GM12878 (cell line): Measurements from ENCODE around the gene CCDC136. TPM values are rescaled to one million over a fixed set of nuclear protein-coding genes. Genes with fewer than 3 reads are reported as not detected.

Source experiments
- ATAC-seq: fragments of 200-7000 bp; cut with Tn5 transposase; 3 replicates; pipeline ENCODE4 v1.9.1; 2020; ENCODE audit warnings: mild to moderate bottlenecking, moderate library complexity
- BruUV-seq: library from RNA; stranded (reverse); fragments of 400-500 nt; replicated peaks from 2 replicates; lab custom pipeline; 2021; lab: Mats Ljungman, UMichigan
- CTCF ChIA-PET: fragments of 300-600 bp; sonication (Branson Sonifier 250); formaldehyde crosslinking; extraction: SDS; loops from one replicate; lab custom pipeline; 2021; ENCODE audit warnings: inconsistent platforms; lab: Yijun Ruan, JAX
- POLR2A ChIA-PET: fragments of 350-600 bp; formaldehyde crosslinking; extraction: SDS; loops from one replicate; lab custom pipeline; 2021; ENCODE audit warnings: inconsistent platforms; lab: Charles Lee
- RAD21 ChIA-PET: fragments of 300-600 bp; sonication (Branson Sonifier 250); formaldehyde crosslinking; loops from one replicate; lab custom pipeline; 2023; ENCODE audit warnings: antibody characterized with exemption; ENCODE audit not compliant: unreplicated experiment; lab: Charles Lee
- SMC1A ChIA-PET: fragments of 300-600 bp; sonication (Branson Sonifier 250); formaldehyde crosslinking; loops from one replicate; lab custom pipeline; 2023; ENCODE audit not compliant: unreplicated experiment, uncharacterized antibody; lab: Charles Lee
- DNase-seq: peaks from one replicate; pipeline ENCODE4 v3.0.0-alpha.2; 2011; ENCODE audit warnings: low read depth, low spot score
- FAIRE-seq: peaks from 3 replicates; lab custom pipeline; 2011; peaks lifted over from hg19 to GRCh38; lab: Jason Lieb, UNC
- H2AFZ ChIP-seq: 2 replicates; pipeline ENCODE4 v1.6.0; 2011; ENCODE audit warnings: low read depth, low read length, control low read depth; ENCODE audit not compliant: control insufficient read depth
- H3K27ac ChIP-seq: 2 replicates; pipeline ENCODE4 v1.5.1; 2011; ENCODE audit warnings: control low read depth; ENCODE audit not compliant: control insufficient read depth, insufficient read depth
- H3K27me3 ChIP-seq, 2 experiments: replicated peaks in 1 of 2; 2 replicates each; pipeline versions ENCODE4 v1.6.0 to v1.6.1; 2011; ENCODE audit warnings: low read length in 1 of 2; ENCODE audit not compliant: control insufficient read depth in 2 of 2, insufficient read depth in 2 of 2
- H3K36me3 ChIP-seq, 2 experiments: 2 replicates each; pipeline ENCODE4 v1.5.1; 2011; ENCODE audit warnings: low read length in 1 of 2; ENCODE audit not compliant: control insufficient read depth in 2 of 2, insufficient read depth in 2 of 2
- H3K4me1 ChIP-seq: 2 replicates; pipeline ENCODE4 v1.6.1; 2011; ENCODE audit warnings: mild to moderate bottlenecking, low read length, moderate library complexity, mixed read lengths; ENCODE audit not compliant: control insufficient read depth, insufficient read depth
- H3K4me2 ChIP-seq: 2 replicates; pipeline ENCODE4 v1.6.0; 2011; ENCODE audit warnings: control low read depth; ENCODE audit not compliant: control insufficient read depth, insufficient read depth
- H3K4me3 ChIP-seq: fragments of 200-600 bp; sonication (generic); 2 replicates; pipeline ENCODE4 v1.5.1; 2016
- H3K79me2 ChIP-seq: 2 replicates; pipeline ENCODE4 v1.6.0; 2011; ENCODE audit warnings: low read length; ENCODE audit not compliant: control insufficient read depth, insufficient read depth
- H3K9ac ChIP-seq: 2 replicates; pipeline ENCODE4 v1.8.0; 2011; ENCODE audit warnings: low read length, control low read depth, mixed read lengths; ENCODE audit not compliant: control insufficient read depth, insufficient read depth
- H3K9me3 ChIP-seq: replicated peaks from 3 replicates; pipeline ENCODE4 v1.5.1; 2011; ENCODE audit warnings: mild to moderate bottlenecking, low read length; ENCODE audit not compliant: control insufficient read depth, insufficient read depth
- H4K20me1 ChIP-seq: 2 replicates; pipeline ENCODE4 v1.6.0; 2011; ENCODE audit not compliant: control insufficient read depth, insufficient read depth
- BRCA1 ChIP-seq: IDR thresholded peaks from 2 replicates; pipeline ENCODE4 v1.6.1; 2011; ENCODE audit warnings: low read depth, low read length, improper control_type of control experiment
- HDAC2 ChIP-seq: fragments of 200-600 bp; sonication (generic); IDR thresholded peaks from 2 replicates; pipeline ENCODE4 v1.6.1; 2017
- HDAC6 ChIP-seq: fragments of 200-600 bp; sonication (generic); IDR thresholded peaks from one replicate; pipeline ENCODE4 v1.8.0; 2017; ENCODE audit warnings: antibody characterized with exemption; ENCODE audit not compliant: unreplicated experiment
- JUNB ChIP-seq: IDR thresholded peaks from 2 replicates; pipeline ENCODE4 v1.6.1; 2016; ENCODE audit warnings: antibody characterized with exemption, mild to moderate bottlenecking
- NR2C1 ChIP-seq: fragments of 450-650 bp; IDR thresholded peaks from 2 replicates; pipeline ENCODE4 v1.6.1; 2017; ENCODE audit warnings: antibody characterized with exemption, mild to moderate bottlenecking, moderate library complexity
- PAX5 ChIP-seq: IDR thresholded peaks from 2 replicates; pipeline ENCODE4 v1.6.1; 2011; ENCODE audit warnings: low read depth, low read length, borderline replicate concordance
- RELA ChIP-seq: fragments of 450-650 bp; IDR thresholded peaks from 2 replicates; pipeline ENCODE4 v1.8.0; 2014; ENCODE audit warnings: borderline replicate concordance; ENCODE audit not compliant: partially characterized antibody
- SMAD5 ChIP-seq: IDR thresholded peaks from 2 replicates; pipeline ENCODE4 v1.6.1; 2016; ENCODE audit warnings: antibody characterized with exemption, low read depth
- SUZ12 ChIP-seq: fragments of 200-600 bp; sonication (generic); IDR thresholded peaks from one replicate; pipeline ENCODE4 v1.6.1; 2018; ENCODE audit warnings: antibody characterized with exemption, mild to moderate bottlenecking; ENCODE audit not compliant: unreplicated experiment
- TCF7 ChIP-seq: IDR thresholded peaks from 2 replicates; pipeline ENCODE4 v1.6.1; 2014; ENCODE audit warnings: antibody characterized with exemption, borderline replicate concordance
- USF2 ChIP-seq: IDR thresholded peaks from 2 replicates; pipeline ENCODE4 v1.6.1; 2011; ENCODE audit warnings: low read depth, low read length, improper control_type of control experiment, borderline replicate concordance
- ZNF217 ChIP-seq: fragments of 450-650 bp; IDR thresholded peaks from 2 replicates; pipeline ENCODE4 v1.6.1; 2017; ENCODE audit warnings: antibody characterized with exemption, mild to moderate bottlenecking
- WGBS: methylation state at CpG from one replicate; pipeline ENCODE4 v1.1.6; 2016; ENCODE audit warnings: low lambda C conversion rate; ENCODE audit not compliant: insufficient replicate concordance, insufficient coverage; ENCODE audit errors: missing lambda C conversion rate; 5-methylcytosine and 5-hydroxymethylcytosine counted together
- in situ Hi-C: fragments of 300-500 bp; cut with MboI; formaldehyde crosslinking; loops from 9 replicates; pipeline ENCODE4 v1.14.3; 2018; ENCODE audit warnings: mixed read lengths
- intact Hi-C: fragments of 100-400 bp; cut with micrococcal nuclease; formaldehyde crosslinking; loops from one replicate; pipeline ENCODE4 v1.14.2; 2022; ENCODE audit not compliant: unreplicated experiment
- polyA plus RNA-seq, 11 experiments: library from polyadenylated mRNA; depleted of rRNA in 4 of 11; unstranded in 6 of 11; stranded (reverse) in 5 of 11; fragments of >200 nt; fragmentation: Nextera tagmentation in 4 of 11; fragmentation: Illumina TruSeq in 1 of 11; extraction: Ambion mirVana in 4 of 11; extraction: Trizol in 1 of 11; gene quantifications; 1 replicate in 1 of 11; 2 replicates in 10 of 11; pipeline versions ENCODE4 v1.2.1 to v1.2.3, GENCODE V29; 2011 to 2016; ENCODE audit warnings: inconsistent platforms in 2 of 11, missing spikeins in 2 of 11, low read depth in 1 of 11
- total RNA-seq, 4 experiments: library from RNA; depleted of rRNA in 3 of 4; stranded (reverse); fragments of >200 nt in 3 of 4; fragmentation: Illumina TruSeq in 1 of 4; extraction: Trizol in 1 of 4; gene quantifications; 2 replicates each; pipeline versions ENCODE4 v1.2.1 to v1.2.3, GENCODE V29; 2013 to 2021

Gene CCDC136
- total and polyA plus RNA-seq, 10 of the 15 experiments (the other 5 are each of a cell fraction or from before 2014, with no cell fraction given) = 0.32 to 4.8 (median 1.5) TPM

GRCh38 chr7:128829391-128830166, 37.8 kb downstream of the CCDC136 start (continued):
- TF ChIP-seq ZNF217 (no peak), TCF7 (no peak), NR2C1 (no peak), PAX5 (no peak), RELA (no peak), JUNB (no peak), BRCA1 (no peak)

GRCh38 chr7:128830231-128831177, 38.7 kb downstream of the CCDC136 start, which contains the start of gene FLNC:
TSS of gene FLNC (plus strand) at chr7:128830406. CDS start at chr7:128830638, 232 bp downstream.
- SMC1A ChIA-PET = no interaction called here
- Histone ChIP-seq H3K9me3 (no peaks in the 10 kb centered on the region), H3K4me2 (peak within 1 kb of the TSS; percentile 44), H3K79me2 (no peaks in the 10 kb centered on the region), H4K20me1 (no peaks in the 10 kb centered on the region), H3K4me3 (no peak within 1 kb of the TSS), H3K27ac (no peak within 1 kb of the TSS), H3K9ac (no peak within 1 kb of the TSS), H3K36me3 (no peaks in the 10 kb centered on the region), H3K4me1 (peaks cover 8% of the 10 kb centered on the region), H2AFZ (no peak within 1 kb of the TSS), H3K27me3 (peaks cover 15% of the 10 kb centered on the region in 2 experiments)
- 0 out of 2 replicates have a peak, but pooled peaks have one; percentile 49 for TF ChIP-seq HDAC2
- TF ChIP-seq USF2 = no peak
- no peak for TF ChIP-seq SUZ12
- peak; percentile 81 for TF ChIP-seq HDAC6
- no peak for TF ChIP-seq SMAD5
- no peak for DNase-seq
- intact Hi-C loops (no loop called here), in situ Hi-C loops (no loop called here)
- RAD21 ChIA-PET = no interaction called here
- no TSS peak for BruUV-seq
- POLR2A ChIA-PET = no interaction called here
- CTCF ChIA-PET = interaction anchor here (0.7 kb wide), 2 partner anchors 90 to 445 kb away, joined by 3 read pairs; no protein-coding TSS in a partner anchor
- WGBS = 16% methylated on average over 68 of the region's 109 CpGs
- ATAC-seq = no peak
- no peak for FAIRE-seq
